GM11168 (cell line): ENCODE results near the gene LPXN.
"Not testable (repeated sequence)": the region's sequence is repeated elsewhere in the genome, so short reads cannot be mapped to it uniquely, and the experiment has no call there.

Experiments used
- in situ Hi-C: fragments of 300-500 bp; cut with MboI; formaldehyde crosslinking; loops from one replicate; pipeline ENCODE4 v1.12.0; 2022; ENCODE audit warnings: low sequenced_read_pairs; ENCODE audit not compliant: unreplicated experiment

The LPXN gene

GRCh38 chr11:58579192-58580129, 3.8 kb upstream of the LPXN start:
- in situ Hi-C loops, result no loop called here

DNA sequence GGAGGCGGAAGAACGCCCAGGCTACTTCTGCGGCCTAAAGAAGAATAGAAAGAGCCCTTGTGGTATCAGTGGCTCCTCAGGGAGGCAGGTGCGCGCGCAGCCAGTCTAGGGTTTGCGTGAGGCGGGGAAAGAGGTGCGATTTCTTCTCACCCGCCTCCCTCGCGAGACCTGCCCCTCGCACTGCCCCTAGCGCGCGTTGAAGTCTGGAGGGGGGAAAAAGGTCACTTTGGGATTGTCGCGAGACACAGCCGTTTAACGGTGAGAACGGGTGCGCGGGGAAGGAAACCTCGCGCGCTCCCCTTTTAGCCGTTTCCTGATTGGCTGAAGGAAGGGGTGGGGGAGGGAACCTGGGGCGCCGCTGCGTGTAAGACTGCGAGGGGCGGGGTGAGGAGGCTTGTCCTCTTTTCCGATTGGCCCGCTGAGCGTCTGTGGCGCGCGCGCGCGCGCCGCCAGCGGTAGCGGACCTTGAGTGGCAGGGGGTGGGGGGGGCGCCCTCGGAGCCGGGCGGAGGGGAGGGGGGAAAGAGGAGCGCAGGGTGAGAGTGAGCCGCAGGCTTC, 3.1 kb upstream of the LPXN start, which contains the start of gene ZFP91:
TSS of gene ZFP91 (plus strand) at position 429 of the 557 bp plus-strand sequence. CDS start 219 bp downstream, outside the sequence.
- in situ Hi-C loops, result no loop called here

- in situ Hi-C loops, result no loop called here
Measured at GRCh38 chr11:58578136-58578634, 2.5 kb upstream of the LPXN start.

GRCh38 chr11:58577555-58578135, 2.0 kb upstream of the LPXN start:
- in situ Hi-C loops, result no loop called here

DNA sequence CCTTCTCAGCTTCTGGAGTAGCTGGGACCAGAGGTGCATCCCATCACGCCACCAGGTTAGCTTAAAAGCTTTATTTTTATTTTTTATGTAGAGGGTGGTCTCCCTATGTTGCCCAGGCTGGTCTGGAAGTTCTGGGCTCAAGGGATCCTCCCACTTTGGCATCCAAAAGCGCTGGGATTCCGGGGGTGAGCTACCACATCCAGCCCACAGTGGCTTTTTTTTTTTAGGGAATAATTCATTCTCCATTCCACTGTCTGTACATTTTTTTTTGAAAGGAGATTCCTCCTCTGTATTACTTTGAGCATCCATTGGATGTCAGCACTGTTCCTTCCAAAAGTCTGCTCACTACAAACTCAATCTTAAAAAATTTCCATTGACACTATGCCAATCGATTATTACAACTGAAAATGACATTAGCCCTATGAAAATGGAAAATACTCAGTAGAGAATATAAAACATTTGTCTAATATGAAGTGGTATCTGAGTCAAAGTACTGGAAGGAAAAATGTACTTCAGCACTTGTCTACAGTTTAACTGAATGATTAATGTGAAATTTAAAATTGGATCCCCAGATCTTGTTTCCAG, 1.3 kb upstream of the LPXN start:
- in situ Hi-C loops, result no loop called here

GRCh38 chr11:58574881-58575280, 775 bp downstream of the LPXN start:
- in situ Hi-C loops, result no loop called here

- in situ Hi-C loops, result no loop called here
Measured at GRCh38 chr11:58573451-58574104, 2.1 kb downstream of the LPXN start.

DNA sequence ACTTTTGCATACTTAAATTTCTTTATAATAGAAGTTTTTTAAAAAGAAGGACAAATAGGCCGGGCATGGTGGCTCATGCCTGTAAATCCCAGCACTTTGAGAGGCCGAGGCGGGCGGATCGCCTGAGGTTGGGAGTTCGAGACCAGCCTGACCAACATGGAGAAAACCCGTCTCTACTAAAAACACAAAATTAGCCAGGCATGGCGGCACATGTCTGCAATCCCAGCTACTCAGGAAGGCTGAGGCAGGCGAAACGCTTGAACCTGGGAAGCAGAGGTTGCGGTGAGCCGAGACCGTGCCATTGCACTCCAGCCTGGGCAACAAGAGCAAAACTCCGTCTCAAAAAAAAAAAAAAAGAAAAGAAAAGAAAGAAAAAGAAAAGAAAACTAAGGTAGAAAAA, 2.8 kb downstream of the LPXN start:
- in situ Hi-C loops, result not testable (repeated sequence)

- in situ Hi-C loops, result no loop called here
Measured at GRCh38 chr11:58567889-58568512, 7.7 kb downstream of the LPXN start.

DNA sequence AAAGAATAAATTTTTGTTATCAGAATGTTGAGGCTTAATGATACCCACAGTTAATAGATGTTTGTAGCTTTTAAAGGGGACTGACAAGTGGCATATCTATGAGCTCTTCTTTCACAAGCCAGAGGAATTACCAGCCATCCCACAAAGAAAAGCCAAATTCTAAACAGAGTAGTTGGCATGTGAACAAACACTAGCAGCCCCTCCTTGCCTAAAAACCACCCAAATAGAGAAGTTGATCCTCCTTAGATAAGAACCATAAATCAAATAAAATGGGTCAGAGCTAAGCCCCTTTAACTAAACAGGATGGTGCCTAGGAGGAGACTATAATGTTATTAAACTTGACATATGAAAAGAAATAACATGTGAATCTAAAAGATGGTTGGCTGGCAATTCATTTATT, 11.4 kb downstream of the LPXN start:
- in situ Hi-C loops, result no loop called here

- in situ Hi-C loops, result no loop called here
Measured at GRCh38 chr11:58562375-58562800, 13.3 kb downstream of the LPXN start.

DNA sequence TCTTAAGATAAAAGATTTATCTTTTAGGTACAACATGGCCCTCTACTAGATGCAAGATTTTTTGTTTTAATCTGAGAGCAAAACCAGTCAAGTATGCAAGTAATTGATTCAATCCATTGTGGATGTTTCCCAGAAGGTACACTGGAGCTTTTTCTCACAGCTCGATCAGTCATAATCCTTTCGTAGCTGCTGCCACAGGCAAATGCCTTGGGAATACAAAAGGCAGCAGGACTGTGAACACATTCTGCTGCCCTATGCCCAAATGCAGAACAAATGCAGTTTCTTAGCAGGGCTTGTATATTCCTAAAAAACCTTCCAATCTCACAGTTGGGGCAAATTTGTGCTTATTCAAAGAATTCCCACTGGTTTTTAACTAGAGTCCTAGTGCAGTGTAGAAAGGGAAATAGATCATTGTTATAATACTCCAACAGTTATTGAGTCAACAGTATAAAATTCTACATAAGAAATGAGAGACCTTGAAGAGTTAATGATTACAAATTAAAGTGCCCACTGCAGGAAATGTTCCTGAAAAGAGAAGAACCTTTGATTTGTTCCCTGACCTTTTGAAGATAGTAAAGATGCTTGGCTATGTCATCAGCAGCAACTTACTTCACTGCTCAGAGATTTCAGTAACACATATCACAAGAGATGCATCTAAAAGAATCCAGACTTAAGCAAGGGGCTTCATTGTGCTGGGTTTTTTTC, 14.1 kb downstream of the LPXN start:
- in situ Hi-C loops, result no loop called here

GRCh38 chr11:58560842-58561241, 14.8 kb downstream of the LPXN start:
- in situ Hi-C loops, result no loop called here

DNA sequence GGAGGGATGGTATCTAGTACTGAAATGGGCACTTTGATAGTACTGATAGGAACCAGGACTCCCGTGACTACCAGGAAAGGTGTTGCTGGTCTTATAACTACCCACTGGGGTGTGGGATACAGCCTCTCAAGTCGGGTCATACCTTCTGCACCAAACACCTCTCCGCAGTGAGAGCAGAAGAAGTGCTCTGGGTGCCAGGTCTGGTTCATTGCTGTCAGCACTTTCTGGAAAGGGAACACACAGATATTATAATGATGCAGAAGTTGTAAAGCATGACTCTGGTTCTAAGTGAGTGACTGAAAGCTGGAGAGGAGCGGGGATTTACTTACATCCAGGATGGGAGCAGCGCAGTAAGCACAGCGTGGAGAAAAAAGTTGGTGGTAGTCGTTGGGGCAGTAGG, 26.0 kb downstream of the LPXN start:
- in situ Hi-C loops, result no loop called here

GRCh38 chr11:58546841-58547240, 28.8 kb downstream of the LPXN start:
- in situ Hi-C loops, result no loop called here

DNA sequence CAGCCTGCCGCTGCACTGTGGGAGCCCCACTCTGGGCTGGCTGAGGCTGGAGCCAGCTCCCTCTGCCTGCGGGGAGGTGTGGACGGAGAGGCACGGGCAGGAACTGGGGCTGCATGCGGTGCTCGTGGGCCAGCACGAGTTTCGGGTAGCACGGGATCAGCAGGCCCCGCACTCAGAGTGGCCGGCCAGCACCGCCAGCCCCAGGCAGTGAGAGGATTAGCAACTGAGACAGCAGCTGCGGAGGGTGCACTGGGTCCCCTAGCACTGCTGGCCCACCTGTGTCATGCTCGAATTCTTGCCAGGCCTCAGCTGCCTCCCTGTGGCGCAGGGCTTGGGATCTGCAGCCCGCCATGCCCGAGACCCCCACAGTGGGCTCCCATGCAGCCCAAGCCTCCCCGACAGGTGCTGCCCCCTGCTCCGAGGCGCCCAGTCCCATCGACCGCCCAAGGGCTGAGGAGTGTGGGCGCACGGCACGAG, 43.8 kb downstream of the LPXN start:
- in situ Hi-C loops, result no loop called here

DNA sequence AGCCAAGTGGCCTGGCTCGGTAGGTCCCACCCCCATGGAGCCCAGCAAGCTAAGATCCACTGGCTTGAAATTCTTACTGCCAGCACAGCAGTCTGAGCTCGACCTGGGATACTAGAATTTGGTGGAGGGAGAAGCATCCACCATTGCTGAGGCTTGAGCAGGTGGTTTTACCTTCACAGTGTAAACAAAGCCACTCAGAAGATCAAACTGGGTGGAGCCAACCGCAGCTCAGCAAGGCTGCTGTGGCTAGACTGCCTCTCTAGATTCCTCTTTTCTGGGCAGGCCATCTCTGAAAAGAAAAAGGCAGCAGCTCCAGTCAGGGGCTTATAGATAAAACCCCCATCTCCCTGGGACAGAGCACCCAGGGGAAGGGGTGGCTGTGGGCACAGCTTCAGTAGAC, 45.4 kb downstream of the LPXN start:
- in situ Hi-C loops, result no loop called here

DNA sequence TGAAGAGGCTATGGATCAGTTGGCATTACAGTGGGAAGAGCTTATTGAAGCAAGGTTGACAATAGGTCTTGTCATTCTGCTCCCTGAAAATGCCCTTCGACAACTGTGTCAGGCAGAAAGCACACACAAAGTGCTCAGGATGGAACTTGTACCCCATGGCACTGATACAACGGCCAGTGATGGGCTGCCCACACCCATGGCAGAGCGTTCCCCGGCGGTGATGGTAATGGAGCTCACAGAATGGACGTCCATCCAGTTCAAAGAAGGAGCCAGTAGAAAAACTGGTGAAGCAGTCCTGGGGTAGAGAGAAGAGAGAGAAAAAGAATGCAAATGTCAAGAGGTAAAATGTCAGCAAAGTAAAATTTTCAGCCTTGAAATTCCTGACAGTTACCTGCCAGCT, 48.2 kb downstream of the LPXN start:
- in situ Hi-C loops, result no loop called here

DNA sequence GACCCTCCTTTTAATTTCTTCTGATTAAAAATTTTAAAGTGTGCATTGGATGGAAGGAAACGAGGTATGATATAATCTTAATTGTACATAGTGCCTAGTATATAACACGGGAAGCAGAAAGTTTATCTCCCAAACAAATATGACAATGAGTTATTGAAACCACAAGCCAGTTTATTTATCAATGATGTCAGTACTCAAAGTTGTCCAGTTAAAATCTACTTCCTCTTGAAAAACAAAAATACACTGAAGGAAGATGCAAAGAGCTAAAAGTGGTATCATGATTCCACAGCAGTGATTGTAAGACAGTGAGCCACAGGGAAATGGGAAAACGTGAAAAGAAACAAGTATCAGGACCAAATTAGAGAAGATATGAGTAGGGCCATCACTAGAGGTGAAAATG, 48.9 kb downstream of the LPXN start:
- in situ Hi-C loops, result no loop called here
